ENCODE data around the gene RAB11FIP5. TPM values are rescaled to one million over a fixed set of nuclear protein-coding genes. Genes with fewer than 3 reads are reported as not detected.

The RAB11FIP5 gene
- total RNA-seq, 1 donor from 2014 or later, result 3.5 TPM

DNA sequence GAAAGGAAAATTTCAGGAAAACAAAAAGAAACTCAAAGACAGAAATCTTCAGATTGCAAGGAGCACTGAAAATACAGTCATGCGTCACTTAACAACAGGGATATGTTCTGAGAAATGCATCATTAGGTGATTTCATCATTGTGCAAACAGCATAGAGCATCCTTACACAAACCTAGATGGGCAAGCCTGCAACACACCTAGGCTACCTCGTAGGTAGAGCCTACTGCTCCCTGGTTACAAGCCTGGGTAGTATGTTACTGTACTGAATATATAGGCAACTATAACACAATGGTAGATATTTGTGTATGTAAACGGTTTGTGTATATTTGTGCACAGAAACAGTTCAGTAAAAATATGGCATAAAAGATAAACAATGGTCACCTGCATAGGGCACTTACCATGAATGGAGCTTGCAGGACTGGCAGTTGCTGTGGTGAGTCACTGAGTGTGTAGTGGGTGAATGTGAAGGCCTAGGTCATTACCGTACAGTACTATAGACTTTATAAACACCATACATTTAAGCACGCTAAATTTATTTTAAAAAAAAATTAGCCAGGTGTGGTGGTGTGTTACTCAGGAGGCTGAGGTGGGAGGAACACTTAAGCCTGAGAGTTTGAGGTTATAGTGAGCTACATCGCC lies 74.7 kb downstream of the RAB11FIP5 start:
- H3K9me3 Mint-ChIP-seq, result no peaks in the 10 kb centered on the region
- POLR2A ChIA-PET, result no interaction called here
- CTCF ChIA-PET, result no interaction called here
- no peak overlapping the region for H3K27ac Mint-ChIP-seq
- H3K4me3 Mint-ChIP-seq, result no peak overlapping the region
- H3K4me1 Mint-ChIP-seq, result peaks cover 2% of the 10 kb centered on the region
- TF ChIP-seq, protein P1, sequence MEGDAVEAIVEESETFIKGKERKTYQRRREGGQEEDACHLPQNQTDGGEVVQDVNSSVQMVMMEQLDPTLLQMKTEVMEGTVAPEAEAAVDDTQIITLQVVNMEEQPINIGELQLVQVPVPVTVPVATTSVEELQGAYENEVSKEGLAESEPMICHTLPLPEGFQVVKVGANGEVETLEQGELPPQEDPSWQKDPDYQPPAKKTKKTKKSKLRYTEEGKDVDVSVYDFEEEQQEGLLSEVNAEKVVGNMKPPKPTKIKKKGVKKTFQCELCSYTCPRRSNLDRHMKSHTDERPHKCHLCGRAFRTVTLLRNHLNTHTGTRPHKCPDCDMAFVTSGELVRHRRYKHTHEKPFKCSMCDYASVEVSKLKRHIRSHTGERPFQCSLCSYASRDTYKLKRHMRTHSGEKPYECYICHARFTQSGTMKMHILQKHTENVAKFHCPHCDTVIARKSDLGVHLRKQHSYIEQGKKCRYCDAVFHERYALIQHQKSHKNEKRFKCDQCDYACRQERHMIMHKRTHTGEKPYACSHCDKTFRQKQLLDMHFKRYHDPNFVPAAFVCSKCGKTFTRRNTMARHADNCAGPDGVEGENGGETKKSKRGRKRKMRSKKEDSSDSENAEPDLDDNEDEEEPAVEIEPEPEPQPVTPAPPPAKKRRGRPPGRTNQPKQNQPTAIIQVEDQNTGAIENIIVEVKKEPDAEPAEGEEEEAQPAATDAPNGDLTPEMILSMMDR (IDR thresholded peaks at IDR 0.05), result no peak
- no peak for ATAC-seq (ENCODE audit: low read depth)
- DNase-seq, result no peak
- H3K36me3 Mint-ChIP-seq (ENCODE audit: low read depth), result peaks cover 7% of the 10 kb centered on the region
- intact Hi-C loops (cut with micrococcal nuclease), result no loop called here
- H3K27me3 Mint-ChIP-seq, result no peaks in the 10 kb centered on the region

DNA sequence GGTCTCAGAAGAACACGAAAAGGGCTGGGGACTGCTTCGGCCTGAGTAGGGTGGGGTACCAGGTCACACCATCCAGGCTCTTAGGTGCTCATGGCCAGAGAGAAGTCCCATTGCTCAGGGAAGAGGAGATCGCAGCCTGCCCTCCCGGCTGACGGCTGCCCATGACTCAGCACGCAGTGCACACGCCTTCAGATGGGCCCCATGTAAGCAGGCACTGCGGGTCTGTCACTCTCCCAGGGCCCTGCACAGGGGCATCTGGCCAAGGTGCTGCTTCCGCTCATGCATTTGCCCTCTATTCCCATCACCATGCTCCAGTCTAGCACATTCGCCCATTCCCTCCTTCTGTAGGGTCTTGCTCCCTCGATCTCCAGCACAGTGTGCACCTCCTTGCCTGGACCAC lies 76.0 kb downstream of the RAB11FIP5 start:
- Mint-ChIP-seq H3K36me3 (ENCODE audit: low read depth) (peaks cover 7% of the 10 kb centered on the region), H3K27me3 (no peaks in the 10 kb centered on the region), H3K9me3 (no peaks in the 10 kb centered on the region), H3K4me1 (peaks cover 2% of the 10 kb centered on the region), H3K27ac (no peak overlapping the region), H3K4me3 (no peak overlapping the region)
- DNase-seq (no peak), ATAC-seq (ENCODE audit: low read depth) (no peak)
- CTCF ChIA-PET, result no interaction called here
- TF ChIP-seq, protein P1 (IDR thresholded peaks at IDR 0.05), result no peak
- intact Hi-C loops (cut with micrococcal nuclease), result no loop called here
- POLR2A ChIA-PET, result interaction anchor here (0.5 kb wide), 1 partner anchor 1705 kb away, joined by 3 read pairs; the partner anchor contains the start of gene ZNF638

DNA sequence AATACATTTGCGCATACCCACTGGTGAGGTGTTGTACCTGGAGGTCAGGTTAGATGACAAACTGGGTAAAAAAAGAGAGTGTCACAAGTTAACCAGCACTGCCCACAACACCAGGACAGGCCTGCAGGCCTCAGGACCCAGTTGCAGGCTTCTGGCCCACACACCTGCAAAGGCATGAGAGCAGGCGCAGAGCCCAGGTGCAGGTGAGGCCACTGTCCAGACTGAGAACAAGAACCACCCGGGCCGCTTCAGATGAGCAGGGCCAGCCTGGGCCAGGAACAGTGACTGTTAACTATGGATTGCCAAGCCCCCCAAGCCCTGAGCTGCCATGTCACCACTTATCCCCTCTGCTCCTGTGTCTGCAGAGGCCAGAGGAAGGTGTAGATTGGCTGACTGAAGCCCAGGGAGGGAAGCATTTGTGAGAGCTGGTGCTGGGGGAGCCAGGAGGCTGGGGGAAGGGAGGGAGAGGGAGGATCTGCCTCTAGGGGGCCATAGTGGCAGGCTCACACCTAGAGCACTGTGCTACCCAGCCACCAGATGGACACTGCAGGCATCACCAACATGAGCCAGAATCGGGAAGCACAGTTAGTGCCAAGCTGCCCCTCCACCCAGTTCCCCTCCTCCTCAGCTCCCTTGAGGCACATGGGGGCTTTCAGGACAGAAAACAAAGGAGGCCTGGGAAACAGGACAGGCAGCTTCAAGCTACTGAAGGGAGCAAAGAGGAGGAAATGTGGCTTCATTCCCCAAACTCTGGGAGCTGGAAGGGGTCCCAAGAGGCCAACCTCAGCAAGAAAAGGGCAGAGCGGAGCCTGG lies 76.6 kb downstream of the RAB11FIP5 start:
- DNase-seq, result no peak
- Mint-ChIP-seq H3K36me3 (ENCODE audit: low read depth) (peaks cover 8% of the 10 kb centered on the region), H3K27ac (no peak overlapping the region), H3K27me3 (no peaks in the 10 kb centered on the region), H3K4me3 (no peak overlapping the region), H3K9me3 (no peaks in the 10 kb centered on the region), H3K4me1 (peaks cover 2% of the 10 kb centered on the region)
- TF ChIP-seq, protein P1 (IDR thresholded peaks at IDR 0.05), result no peak
- CTCF ChIA-PET, result no interaction called here
- ATAC-seq (ENCODE audit: low read depth), result no peak
- POLR2A ChIA-PET, result interaction anchor here (0.5 kb wide), 1 partner anchor 1704 kb away, joined by 3 read pairs; the partner anchor contains the start of gene ZNF638
- intact Hi-C loops (cut with micrococcal nuclease), result no loop called here

DNA sequence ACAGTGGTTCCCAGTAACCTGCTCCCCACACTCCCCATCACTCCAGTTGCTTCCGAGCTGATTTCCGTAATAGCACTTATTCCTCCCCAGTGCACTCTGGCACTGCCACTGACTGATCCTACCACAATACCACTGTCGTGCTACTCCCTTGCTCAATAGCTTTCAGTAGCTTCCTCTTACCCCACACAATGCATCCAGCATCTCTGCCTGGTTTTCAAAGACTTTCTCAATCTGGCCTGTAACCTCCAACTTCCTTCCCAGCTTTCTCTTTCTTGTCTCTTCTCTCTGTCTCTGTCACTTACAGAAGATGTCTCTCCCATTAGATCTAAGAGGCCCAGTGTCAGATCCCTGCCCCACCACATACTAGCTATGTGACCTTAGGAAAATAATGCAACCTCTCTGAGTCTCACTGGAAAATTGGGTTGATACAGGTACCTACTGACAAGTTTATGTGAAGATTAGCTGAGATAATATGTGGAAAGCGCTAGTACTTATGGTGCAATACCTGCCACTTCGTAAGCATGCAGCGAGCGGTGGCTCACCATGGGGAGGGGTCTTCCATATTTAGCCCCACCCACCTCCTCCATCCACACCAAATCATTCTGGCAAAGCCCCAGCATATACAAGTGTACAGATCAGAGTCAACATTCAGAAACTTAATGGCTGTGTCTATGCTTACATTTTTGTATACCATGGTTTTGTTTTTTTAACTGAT lies 77.9 kb downstream of the RAB11FIP5 start:
- Mint-ChIP-seq H3K9me3 (no peaks in the 10 kb centered on the region), H3K4me1 (peaks cover 2% of the 10 kb centered on the region), H3K27ac (no peak overlapping the region), H3K36me3 (ENCODE audit: low read depth) (peaks cover 5% of the 10 kb centered on the region), H3K4me3 (no peak overlapping the region), H3K27me3 (no peaks in the 10 kb centered on the region)
- ChIA-PET POLR2A (interaction anchor here (0.6 kb wide), 1 partner anchor 267 kb away, joined by 4 read pairs; no protein-coding TSS in a partner anchor), CTCF (no interaction called here)
- intact Hi-C loops (cut with micrococcal nuclease), result no loop called here
- ATAC-seq (ENCODE audit: low read depth), result no peak
- TF ChIP-seq, protein P1 (IDR thresholded peaks at IDR 0.05), result no peak
- DNase-seq, result no peak
